CD4-positive, CD25-positive, alpha-beta regulatory T cell (primary cell): ENCODE data around the gene TBP. TPM values are rescaled to one million over a fixed set of nuclear protein-coding genes. Genes with fewer than 3 reads are reported as not detected.
"Not testable (repeated sequence)": the region's sequence is repeated elsewhere in the genome, so short reads cannot be mapped to it uniquely, and the experiment has no call there.

Source experiments
- ATAC-seq, 2 donors: fragments of 150-1000 bp; cut with Tn5 transposase; one replicate each; pipeline ENCODE4 v1.10.0; 2021; ENCODE audit warnings: low read depth in 2 of 2, moderate number of reproducible peaks in 2 of 2, moderate library complexity in 1 of 2
- DNase-seq, 3 donors: peaks; one replicate each; pipeline versions ENCODE4 v3.0.0 to v3.0.0-alpha.2; 2012 to 2022; ENCODE audit warnings: mixed read lengths in 1 of 3
- H3K27ac ChIP-seq: one replicate; pipeline ENCODE4 v1.7.0; 2013; ENCODE audit warnings: mild to moderate bottlenecking, low read length; ENCODE audit not compliant: insufficient read depth, poor library complexity, severe bottlenecking
- H3K27me3 ChIP-seq: one replicate; pipeline ENCODE4 v1.7.0; 2013; ENCODE audit warnings: low read length; ENCODE audit not compliant: control insufficient read depth, insufficient read depth
- H3K36me3 ChIP-seq: one replicate; pipeline ENCODE4 v1.7.0; 2013; ENCODE audit warnings: mild to moderate bottlenecking, low read length, moderate library complexity; ENCODE audit not compliant: control insufficient read depth, insufficient read depth
- H3K4me1 ChIP-seq: 2 replicates; pipeline ENCODE4 v1.7.0; 2013; ENCODE audit warnings: mild to moderate bottlenecking, low read length; ENCODE audit not compliant: insufficient read depth, control insufficient read depth, poor library complexity, severe bottlenecking
- H3K4me3 ChIP-seq: one replicate; pipeline ENCODE4 v1.7.0; 2013; ENCODE audit warnings: low read depth, mild to moderate bottlenecking, low read length, moderate library complexity
- H3K9me3 ChIP-seq, 2 experiments: 1 replicate in 1 of 2; 2 replicates in 1 of 2; pipeline ENCODE4 v1.7.0; 2013; ENCODE audit warnings: low read length in 2 of 2, mild to moderate bottlenecking in 1 of 2, moderate library complexity in 1 of 2; ENCODE audit not compliant: control insufficient read depth in 2 of 2
- H3K27ac Mint-ChIP-seq, 3 donors: one replicate each; pipeline ENCODE4 v1.8.0; 2020 to 2022; ENCODE audit warnings: mild to moderate bottlenecking in 3 of 3, mixed read lengths in 3 of 3, moderate library complexity in 2 of 3
- H3K27me3 Mint-ChIP-seq: one replicate; pipeline ENCODE4 v1.8.0; 2022; ENCODE audit warnings: mild to moderate bottlenecking, mixed read lengths
- H3K36me3 Mint-ChIP-seq: one replicate; pipeline ENCODE4 v1.8.0; 2020; ENCODE audit warnings: mixed read lengths
- H3K4me1 Mint-ChIP-seq, 4 donors: one replicate each; pipeline ENCODE4 v1.8.0; 2020 to 2022; ENCODE audit warnings: mixed read lengths in 4 of 4, mild to moderate bottlenecking in 1 of 4
- H3K4me3 Mint-ChIP-seq, 4 donors: one replicate each; pipeline ENCODE4 v1.8.0; 2020 to 2022; ENCODE audit warnings: mild to moderate bottlenecking in 4 of 4, mixed read lengths in 4 of 4, moderate library complexity in 3 of 4
- H3K9me3 Mint-ChIP-seq, 7 donors: one replicate each; pipeline ENCODE4 v1.8.0; 2020 to 2022; ENCODE audit warnings: mixed read lengths in 7 of 7, mild to moderate bottlenecking in 3 of 7, moderate library complexity in 2 of 7
- polyA plus RNA-seq, 4 donors: library from polyadenylated mRNA; unstranded; fragments of 300-500 nt; fragmentation: Illumina TruSeq; gene quantifications; one replicate each; pipeline ENCODE4 v1.2.3, GENCODE V29; 2021
- total RNA-seq: library from RNA; stranded (reverse); gene quantifications from one replicate; pipeline ENCODE4 v1.2.3, GENCODE V29; 2022

Gene TBP
- total and polyA plus RNA-seq, 5 donors from 2014 or later: 15.6 to 25.5 (median 20.8) TPM

- not testable (repeated sequence) for H3K36me3 Mint-ChIP-seq, H3K27ac ChIP-seq, H3K36me3 ChIP-seq, H3K4me1 Mint-ChIP-seq, ATAC-seq, H3K9me3 ChIP-seq, H3K4me1 ChIP-seq, H3K9me3 Mint-ChIP-seq, H3K4me3 ChIP-seq, H3K4me3 Mint-ChIP-seq, H3K27ac Mint-ChIP-seq, DNase-seq, H3K27me3 ChIP-seq
- H3K27me3 Mint-ChIP-seq: peaks cover 11% of the 10 kb centered on the region
Observed at GRCh38 chr6:170616020-170616554, 61.9 kb downstream of the TBP start.

Other genes with a start within 250 kb of the TBP start
- gene FAM120B, start 247.6 kb upstream of the TBP start, total RNA-seq: 35.0 TPM
- gene FAM120B, start 247.6 kb upstream of the TBP start, polyA plus RNA-seq: 10 to 100 TPM; 28.0 to 33.5 (median 30.6) TPM
- gene PSMB1, start 1.1 kb upstream of the TBP start, total RNA-seq: 103 TPM
- gene PSMB1, start 1.1 kb upstream of the TBP start, polyA plus RNA-seq: 100 to 1,000 TPM; 562 to 702 (median 622) TPM
- gene PDCD2, start 30.3 kb downstream of the TBP start, total RNA-seq: 50.6 TPM
- gene PDCD2, start 30.3 kb downstream of the TBP start, polyA plus RNA-seq: 100 to 1,000 TPM; 122 to 135 (median 125) TPM